Right ventricle myocardium superior (tissue), 1 donor: ENCODE measurements around the gene RALGPS1. TPM values are rescaled to one million over a fixed set of nuclear protein-coding genes. Genes with fewer than 3 reads are reported as not detected.

ENCODE experiments used
- ATAC-seq: fragments of 200-7000 bp; cut with Tn5 transposase; one replicate; pipeline ENCODE4 v1.9.1; 2020; ENCODE audit warnings: mild to moderate bottlenecking; ENCODE audit not compliant: poor library complexity
- DNase-seq: peaks from one replicate; pipeline ENCODE4 v3.0.0-alpha.2; 2020
- intact Hi-C: fragments of 100-400 bp; cut with DNase I; formaldehyde crosslinking; loops from one replicate; pipeline ENCODE4 v1.11.2; 2022
- total RNA-seq: library from RNA; stranded (reverse); fragmentation: NEBNext Ultra II Directional; extraction: Animal tissue kit (Norgen Biotek cat#: 25700); gene quantifications from one replicate; pipeline ENCODE4 v1.2.1, GENCODE V29; 2021
- donor health status: DM: no; HTN: yes; CAD: no; lungs with severe emphysema.

Gene RALGPS1
- total RNA-seq, 1 donor from 2014 or later, result 17.7 TPM

DNA sequence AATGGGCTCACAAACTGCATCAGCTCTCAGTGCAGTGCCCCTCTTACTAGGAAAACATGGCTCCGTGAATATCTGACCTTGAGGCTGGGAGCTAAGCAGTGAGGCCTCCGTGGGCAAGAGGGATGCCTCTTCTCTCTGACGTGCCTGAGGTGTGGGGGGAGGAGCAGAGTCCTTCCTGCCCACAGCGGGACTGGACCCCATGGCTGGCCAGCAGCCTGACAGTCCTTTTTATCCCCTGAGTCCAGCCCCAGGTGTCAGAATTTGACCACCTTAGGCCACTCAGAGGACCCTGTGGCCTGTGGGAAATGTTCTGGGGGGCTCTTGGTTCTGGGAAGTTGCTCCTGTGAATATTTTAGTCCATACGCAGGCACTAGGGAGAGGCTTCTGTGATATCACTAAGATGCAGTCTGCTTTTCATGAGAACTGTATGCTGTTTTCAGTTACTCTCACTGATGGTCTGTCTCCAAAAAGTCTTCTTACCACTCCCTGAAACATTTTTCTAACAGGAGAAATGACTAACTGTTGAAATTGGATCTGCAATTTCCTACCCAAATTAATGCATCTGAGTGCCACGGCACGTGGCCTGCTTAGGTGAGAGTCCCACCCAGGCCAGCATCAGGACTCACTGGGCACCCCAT lies 184.5 kb downstream of the RALGPS1 start:
- peak; percentile 19 for ATAC-seq
- intact Hi-C loops, result no loop called here

GRCh38 chr9:127099664-127100063 lies 185.1 kb downstream of the RALGPS1 start:
- DNase-seq (no peak), ATAC-seq (peak; percentile 61)
- intact Hi-C loops, result no loop called here

More for the DNA sequence above, 184.5 kb downstream of the RALGPS1 start:
- no peak for DNase-seq

DNA sequence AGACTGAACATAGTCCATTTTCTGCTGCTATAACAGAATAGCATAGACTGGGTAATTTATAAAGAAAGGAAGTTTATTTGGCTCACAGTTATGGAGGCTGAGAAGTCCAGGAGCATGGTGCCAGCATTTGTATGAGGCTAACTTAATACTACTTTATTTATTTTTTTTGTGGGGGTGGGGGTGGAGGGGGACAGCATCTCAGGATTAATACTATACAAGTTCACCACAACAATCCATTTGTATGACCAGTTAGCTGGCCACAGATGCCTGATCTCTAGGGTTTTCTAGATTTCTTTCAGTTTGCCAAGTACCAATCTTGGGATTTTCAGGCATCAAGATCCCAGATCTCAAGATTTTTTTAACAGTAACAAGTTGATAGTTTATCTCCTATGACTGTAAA lies 187.6 kb downstream of the RALGPS1 start:
- ATAC-seq (no peak), DNase-seq (no peak)
- intact Hi-C loops, result no loop called here

GRCh38 chr9:127102788-127103187 lies 188.2 kb downstream of the RALGPS1 start:
- ATAC-seq (no peak), DNase-seq (no peak)
- intact Hi-C loops, result no loop called here

- ATAC-seq (peak; percentile 79), DNase-seq (peak; percentile 82)
- intact Hi-C loops, result no loop called here
Observed at GRCh38 chr9:127104581-127105311, 190.2 kb downstream of the RALGPS1 start.

DNA sequence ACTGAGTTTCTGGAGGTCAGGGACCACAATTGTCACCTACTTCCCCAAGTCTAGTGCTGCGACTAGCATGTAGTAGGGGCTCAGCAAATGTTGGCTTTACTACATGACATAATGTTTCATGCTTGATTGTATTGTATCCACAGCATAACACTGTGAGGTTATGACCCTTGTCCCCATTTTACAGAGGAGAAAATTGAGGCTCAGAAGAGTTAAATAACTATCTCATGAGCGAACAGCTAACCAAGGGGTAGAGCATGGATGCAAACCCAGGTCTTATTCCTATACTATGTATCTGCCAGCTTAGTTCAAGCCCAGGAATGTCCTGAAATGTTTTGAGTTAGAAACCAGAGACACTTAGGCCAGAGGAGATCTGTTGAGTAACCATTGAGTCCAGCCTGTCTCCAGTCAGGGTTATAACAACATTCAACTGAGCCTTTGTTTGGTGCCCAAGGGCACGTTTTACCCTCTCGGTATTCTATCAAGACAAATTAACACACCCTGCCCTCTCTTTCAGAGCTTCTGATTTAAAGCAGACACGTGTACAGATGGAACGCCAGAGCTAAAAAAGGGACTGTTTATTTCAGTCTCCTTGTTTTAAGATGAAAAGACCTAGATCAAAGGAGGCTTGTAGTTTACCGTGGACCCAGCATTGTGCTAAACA lies 191.4 kb downstream of the RALGPS1 start:
- DNase-seq (no peak), ATAC-seq (no peak)
- intact Hi-C loops, result no loop called here

DNA sequence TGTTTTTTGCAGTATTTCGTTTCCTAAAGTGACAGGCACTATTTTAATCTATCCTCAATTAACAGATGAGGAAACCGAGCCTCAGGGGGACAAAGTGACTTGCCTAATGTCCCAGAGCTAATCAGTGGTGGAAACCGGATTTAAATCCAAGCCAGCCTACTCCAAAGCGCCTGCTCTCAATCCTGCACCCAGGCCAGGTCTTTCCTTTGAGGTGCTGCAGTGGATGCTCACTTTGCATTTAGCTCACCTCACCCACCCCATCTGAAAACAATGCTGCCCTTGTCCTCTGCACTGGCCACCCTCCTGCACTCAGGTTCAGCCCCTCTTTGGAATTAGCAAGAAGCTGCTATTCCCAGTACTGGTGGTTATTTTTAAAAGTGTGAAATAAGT lies 191.9 kb downstream of the RALGPS1 start:
- ATAC-seq (no peak), DNase-seq (no peak)
- intact Hi-C loops, result no loop called here

DNA sequence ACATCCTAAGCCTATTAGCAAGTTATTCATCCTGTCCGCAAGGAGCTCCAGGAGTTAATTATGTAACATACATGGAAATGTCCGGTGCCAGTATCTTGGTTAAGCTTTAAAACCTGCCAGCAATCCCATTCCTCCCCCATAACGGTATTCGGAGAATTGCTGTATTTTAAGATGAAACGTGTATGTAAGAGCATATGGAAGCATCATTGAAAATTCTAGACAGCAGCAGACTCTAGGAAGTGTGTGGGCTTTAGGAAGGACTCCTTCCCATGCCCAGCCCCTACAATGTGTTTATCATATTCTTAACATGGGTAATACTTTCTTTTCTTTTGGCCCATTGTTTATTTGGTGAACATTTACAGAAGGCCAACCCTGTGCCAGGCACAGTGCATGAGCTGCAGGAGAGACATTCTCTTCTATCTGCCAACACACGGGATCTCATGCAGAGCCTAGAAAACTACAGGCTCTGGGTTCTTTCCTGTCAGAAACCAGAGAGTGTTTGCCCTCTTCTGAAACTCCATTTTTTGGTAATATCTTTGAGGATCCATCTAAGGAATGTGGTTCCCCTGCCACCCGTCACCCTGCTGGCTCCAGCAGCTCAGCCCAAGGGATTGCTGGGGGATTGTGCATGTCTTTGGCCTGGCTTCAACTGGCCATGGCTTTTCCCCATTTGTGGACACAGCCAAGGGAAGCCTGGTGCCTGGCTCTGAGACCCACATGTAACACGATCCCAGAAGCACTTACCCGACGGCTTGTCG lies 192.8 kb downstream of the RALGPS1 start:
- DNase-seq, result peak; percentile 41
- ATAC-seq, result no peak
- intact Hi-C loops, result no loop called here

GRCh38 chr9:127107929-127108876 lies 193.6 kb downstream of the RALGPS1 start:
- no peak for ATAC-seq
- DNase-seq, result peak; percentile 54
- intact Hi-C loops, result no loop called here

GRCh38 chr9:127109212-127109711 lies 194.7 kb downstream of the RALGPS1 start:
- intact Hi-C loops, result no loop called here
- ATAC-seq (peak; percentile 26), DNase-seq (no peak)

- peak; percentile 32 for ATAC-seq
- intact Hi-C loops, result no loop called here
Observed at GRCh38 chr9:127112056-127112455, 197.5 kb downstream of the RALGPS1 start.

DNA sequence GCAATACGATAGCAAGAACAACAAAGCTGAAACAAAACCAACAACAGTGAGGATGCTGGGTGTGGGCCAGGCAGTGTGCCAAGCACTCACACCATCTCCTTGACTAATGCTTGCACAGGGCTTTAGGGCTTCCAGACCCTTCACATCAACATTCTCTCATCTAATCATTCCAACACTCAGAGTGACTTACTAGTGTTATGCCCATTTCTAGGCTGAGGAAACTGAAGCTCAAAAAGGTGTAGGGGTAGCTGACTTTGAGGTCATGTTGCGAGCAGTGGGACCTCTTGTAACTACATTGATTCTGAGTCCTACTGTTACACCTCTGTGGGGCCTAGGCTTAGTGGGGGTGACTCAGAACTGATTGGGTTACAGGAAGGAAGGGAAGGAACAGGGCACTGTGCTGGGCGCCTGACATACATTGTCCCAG lies 198.2 kb downstream of the RALGPS1 start:
- peak; percentile 49 for DNase-seq
- no peak for ATAC-seq
- intact Hi-C loops, result no loop called here

More at GRCh38 chr9:127112056-127112455, 197.5 kb downstream of the RALGPS1 start:
- peak; percentile 62 for DNase-seq

- ATAC-seq (no peak), DNase-seq (peak; percentile 33)
- intact Hi-C loops, result no loop called here
Observed at GRCh38 chr9:127113191-127113972, 198.8 kb downstream of the RALGPS1 start.

DNA sequence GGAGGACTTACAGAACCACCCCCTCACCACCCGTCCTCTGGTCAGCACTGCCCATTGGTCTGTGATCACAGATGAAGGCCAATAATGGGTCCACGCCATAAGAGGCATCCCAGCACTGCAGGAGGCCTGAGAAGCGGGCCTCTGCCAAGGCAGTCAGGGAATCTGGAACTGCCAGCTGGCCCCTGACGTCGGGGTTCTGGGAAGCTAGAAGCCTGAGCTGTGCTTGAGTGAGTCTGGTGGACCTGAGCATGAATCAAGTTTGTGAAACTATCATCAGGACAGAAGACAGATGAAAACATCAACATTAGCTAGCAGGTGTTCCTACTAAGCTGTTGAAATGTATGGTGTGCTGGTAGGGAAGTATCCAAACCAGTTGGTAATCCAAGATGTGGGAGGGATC lies 200.0 kb downstream of the RALGPS1 start:
- ATAC-seq, result peak; percentile 22
- peak; percentile 55 for DNase-seq
- intact Hi-C loops, result no loop called here

- ATAC-seq (peak; percentile 13), DNase-seq (peak; percentile 42)
- intact Hi-C loops, result no loop called here
Observed at GRCh38 chr9:127116088-127116726, 201.6 kb downstream of the RALGPS1 start.

DNA sequence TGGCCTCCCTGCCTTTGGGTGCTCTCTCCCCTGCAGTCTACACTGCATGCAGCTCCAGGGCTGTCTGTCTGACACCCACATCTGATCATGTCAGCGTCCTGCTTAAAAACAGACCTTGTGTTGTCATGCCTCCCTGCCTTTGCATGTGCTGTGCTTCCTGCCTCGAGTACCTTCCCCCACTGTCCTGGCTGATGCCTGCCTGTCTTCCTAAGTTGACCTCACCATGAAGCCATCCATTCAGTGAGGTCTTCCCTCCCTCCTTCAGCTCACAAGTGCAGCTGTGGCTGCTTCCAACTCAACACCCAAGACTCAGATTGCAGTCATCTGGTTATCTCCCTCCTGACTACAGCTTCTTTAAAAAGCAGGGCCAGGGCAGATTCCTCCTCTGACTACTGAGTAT lies 202.4 kb downstream of the RALGPS1 start:
- peak; percentile 27 for DNase-seq
- intact Hi-C loops, result no loop called here
- ATAC-seq, result no peak

DNA sequence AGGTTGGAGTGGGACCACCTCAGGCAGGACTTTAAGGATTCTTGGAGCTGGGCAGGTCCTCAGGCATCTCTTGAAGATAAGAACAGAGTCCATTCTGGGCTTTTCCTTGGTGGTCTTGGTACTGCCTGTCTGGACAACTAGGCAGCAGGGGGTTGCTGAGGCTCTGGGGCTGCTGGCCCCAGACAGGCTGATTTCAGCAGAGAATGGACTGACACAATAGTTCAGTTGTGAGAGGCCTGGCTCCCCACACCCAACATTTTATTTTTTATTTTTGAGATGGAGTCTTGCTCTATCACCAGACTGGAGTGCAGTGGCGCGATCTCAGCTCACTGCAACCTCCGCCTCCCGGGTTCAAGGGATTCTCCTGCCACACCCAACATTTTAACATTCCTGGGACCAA lies 203.2 kb downstream of the RALGPS1 start:
- intact Hi-C loops, result no loop called here
- no peak for ATAC-seq
- no peak for DNase-seq
